Gastrocnemius medialis (tissue), 4 donors: Measurements from ENCODE around the gene ADARB2.

Experiments
- POLR2A ChIP-seq, 2 donors: fragments of 450-650 bp; IDR thresholded peaks; one replicate each; pipeline ENCODE4 v1.6.1; 2017; ENCODE audit warnings: antibody characterized with exemption in 2 of 2, mild to moderate bottlenecking in 2 of 2, moderate library complexity in 2 of 2
- TF ChIP-seq, protein P1 (sequence below), 5 experiments: fragments of 450-650 bp in 3 of 5; fragments of 200-600 bp in 2 of 5; sonication (generic) in 2 of 5; IDR thresholded peaks in 4 of 5; conservative IDR thresholded peaks in 1 of 5; 1 replicate in 4 of 5; 2 replicates in 1 of 5; pipeline ENCODE4 v1.5.1; 2016 to 2019; ENCODE audit warnings: antibody characterized with exemption in 5 of 5, mild to moderate bottlenecking in 3 of 5, moderate library complexity in 3 of 5

DNA sequence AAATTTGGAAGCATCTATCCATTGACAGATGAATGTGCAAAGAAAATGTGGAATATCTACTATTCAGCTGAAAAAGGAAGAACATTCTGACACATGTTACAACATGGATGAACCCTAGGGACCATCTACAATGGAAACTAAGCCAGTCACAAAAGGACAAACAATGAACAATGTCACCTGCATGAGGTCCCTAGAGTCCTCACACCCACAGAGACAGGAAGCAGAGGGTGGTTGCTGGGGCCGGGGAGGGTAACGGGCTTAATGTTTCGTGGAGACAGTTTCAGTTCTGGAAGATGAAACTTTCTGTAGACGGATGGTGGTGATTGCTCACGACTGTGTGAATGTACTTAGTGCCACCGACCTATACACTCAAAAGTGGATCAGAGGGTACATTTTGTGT is 282.9 kb downstream of the ADARB2 start:
- TF ChIP-seq, protein P1, sequence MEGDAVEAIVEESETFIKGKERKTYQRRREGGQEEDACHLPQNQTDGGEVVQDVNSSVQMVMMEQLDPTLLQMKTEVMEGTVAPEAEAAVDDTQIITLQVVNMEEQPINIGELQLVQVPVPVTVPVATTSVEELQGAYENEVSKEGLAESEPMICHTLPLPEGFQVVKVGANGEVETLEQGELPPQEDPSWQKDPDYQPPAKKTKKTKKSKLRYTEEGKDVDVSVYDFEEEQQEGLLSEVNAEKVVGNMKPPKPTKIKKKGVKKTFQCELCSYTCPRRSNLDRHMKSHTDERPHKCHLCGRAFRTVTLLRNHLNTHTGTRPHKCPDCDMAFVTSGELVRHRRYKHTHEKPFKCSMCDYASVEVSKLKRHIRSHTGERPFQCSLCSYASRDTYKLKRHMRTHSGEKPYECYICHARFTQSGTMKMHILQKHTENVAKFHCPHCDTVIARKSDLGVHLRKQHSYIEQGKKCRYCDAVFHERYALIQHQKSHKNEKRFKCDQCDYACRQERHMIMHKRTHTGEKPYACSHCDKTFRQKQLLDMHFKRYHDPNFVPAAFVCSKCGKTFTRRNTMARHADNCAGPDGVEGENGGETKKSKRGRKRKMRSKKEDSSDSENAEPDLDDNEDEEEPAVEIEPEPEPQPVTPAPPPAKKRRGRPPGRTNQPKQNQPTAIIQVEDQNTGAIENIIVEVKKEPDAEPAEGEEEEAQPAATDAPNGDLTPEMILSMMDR (IDR thresholded peaks at IDR 0.05 in 4 of 5, conservative IDR thresholded peaks at IDR 0.05 in 1 of 5), result no peak
- no peak for TF ChIP-seq POLR2A (IDR thresholded peaks at IDR 0.05)
